ENCODE data around the gene AMN1.
"Not testable (repeated sequence)": the region's sequence is repeated elsewhere in the genome, so short reads cannot be mapped to it uniquely, and the experiment has no call there.

AMN1 gene

GRCh38 chr12:31733549-31734432 lies 5.0 kb upstream of the AMN1 start:
- not testable (repeated sequence) for DNase-seq (ENCODE audit: low read depth)

- peak; percentile 44 for DNase-seq (ENCODE audit: low read depth)
Observed at GRCh38 chr12:31732926-31733548, 4.2 kb upstream of the AMN1 start.

GRCh38 chr12:31731203-31731602 lies 2.4 kb upstream of the AMN1 start:
- DNase-seq (ENCODE audit: low read depth): not testable (repeated sequence)

- DNase-seq (ENCODE audit: low read depth): no peak
Observed at GRCh38 chr12:31729705-31730104, 884 bp upstream of the AMN1 start.

GRCh38 chr12:31728289-31728916 lies 418 bp downstream of the AMN1 start:
- no peak for DNase-seq (ENCODE audit: low read depth)

- no peak for DNase-seq (ENCODE audit: low read depth)
Observed at GRCh38 chr12:31727192-31727591, 1.6 kb downstream of the AMN1 start.

- no peak for DNase-seq (ENCODE audit: low read depth)
Observed at GRCh38 chr12:31726575-31726974, 2.2 kb downstream of the AMN1 start.

GRCh38 chr12:31724557-31724956 lies 4.3 kb downstream of the AMN1 start:
- DNase-seq (ENCODE audit: low read depth): no peak

GRCh38 chr12:31722580-31722979 lies 6.2 kb downstream of the AMN1 start:
- DNase-seq (ENCODE audit: low read depth): no peak

- DNase-seq (ENCODE audit: low read depth): not testable (repeated sequence)
Observed at GRCh38 chr12:31718542-31719198, 10.2 kb downstream of the AMN1 start.

GRCh38 chr12:31716998-31717397 lies 11.8 kb downstream of the AMN1 start:
- DNase-seq (ENCODE audit: low read depth): not testable (repeated sequence)

GRCh38 chr12:31715283-31715825 lies 13.5 kb downstream of the AMN1 start:
- DNase-seq (ENCODE audit: low read depth): no peak

GRCh38 chr12:31714406-31715271 lies 14.2 kb downstream of the AMN1 start:
- DNase-seq (ENCODE audit: low read depth): no peak

- DNase-seq (ENCODE audit: low read depth): no peak
Observed at GRCh38 chr12:31712877-31713276, 15.9 kb downstream of the AMN1 start.

GRCh38 chr12:31710021-31710818 lies 18.6 kb downstream of the AMN1 start:
- DNase-seq (ENCODE audit: low read depth): no peak

GRCh38 chr12:31708118-31708517 lies 20.7 kb downstream of the AMN1 start:
- DNase-seq (ENCODE audit: low read depth): not testable (repeated sequence)

- DNase-seq (ENCODE audit: low read depth): no peak
Observed at GRCh38 chr12:31705621-31706020, 23.2 kb downstream of the AMN1 start.

- peak; percentile 2 for DNase-seq (ENCODE audit: low read depth)
Observed at GRCh38 chr12:31702047-31702446, 26.8 kb downstream of the AMN1 start.

GRCh38 chr12:31689921-31690320 lies 38.9 kb downstream of the AMN1 start:
- DNase-seq (ENCODE audit: low read depth): not testable (repeated sequence)

- no peak for DNase-seq (ENCODE audit: low read depth)
Observed at GRCh38 chr12:31687101-31687527, 41.7 kb downstream of the AMN1 start.
